HepG2 (cell line): ENCODE measurements around the gene SELENOV. TPM values are rescaled to one million over a fixed set of nuclear protein-coding genes. Genes with fewer than 3 reads are reported as not detected.

Experiments
- CAMTA2 ChIP-seq: sonication (generic); formaldehyde crosslinking; IDR thresholded peaks from 2 replicates; pipeline ENCODE4 v1.4.0; 2020; ENCODE audit warnings: mild to moderate bottlenecking, missing genetic modification reagents, borderline replicate concordance
- FLYWCH1 ChIP-seq: sonication (generic); formaldehyde crosslinking; IDR thresholded peaks from 2 replicates; pipeline ENCODE4 v1.8.1; 2023; ENCODE audit warnings: mild to moderate bottlenecking, missing genetic modification reagents
- FOSL2 ChIP-seq: sonication (generic); formaldehyde crosslinking; IDR thresholded peaks from 2 replicates; pipeline ENCODE4 v1.4.0; 2020; ENCODE audit warnings: missing genetic modification reagents
- ISL2 ChIP-seq: sonication (generic); formaldehyde crosslinking; IDR thresholded peaks from 2 replicates; pipeline ENCODE4 v1.5.0; 2020; ENCODE audit warnings: missing genetic modification reagents
- KLF12 ChIP-seq: sonication (generic); formaldehyde crosslinking; IDR thresholded peaks from 2 replicates; pipeline ENCODE4 v1.4.0; 2020; ENCODE audit warnings: missing genetic modification reagents, borderline replicate concordance
- NR3C1 ChIP-seq: sonication (generic); formaldehyde crosslinking; IDR thresholded peaks from 2 replicates; pipeline ENCODE4 v1.4.0; 2020; ENCODE audit warnings: missing genetic modification reagents
- SP140L ChIP-seq: sonication (generic); formaldehyde crosslinking; IDR thresholded peaks from 2 replicates; pipeline ENCODE4 v1.4.0; 2020; ENCODE audit warnings: missing genetic modification reagents, borderline replicate concordance
- U2AF2 ChIP-seq: fragments of 200-400 bp; formaldehyde crosslinking; IDR thresholded peaks from 2 replicates; pipeline ENCODE4 v1.6.1; 2017; ENCODE audit warnings: low read depth, mild to moderate bottlenecking, low read length
- ZFP37 ChIP-seq: sonication (generic); formaldehyde crosslinking; IDR thresholded peaks from 2 replicates; pipeline ENCODE4 v1.4.0; 2020; ENCODE audit warnings: missing genetic modification reagents, borderline replicate concordance
- ZNF33A ChIP-seq: sonication (generic); formaldehyde crosslinking; IDR thresholded peaks from 2 replicates; pipeline ENCODE4 v1.5.1; 2020; ENCODE audit warnings: missing genetic modification reagents, mild to moderate bottlenecking, moderate library complexity, borderline replicate concordance
- ZNF550 ChIP-seq: sonication (generic); formaldehyde crosslinking; IDR thresholded peaks from 2 replicates; pipeline ENCODE4 v1.4.0; 2020; ENCODE audit warnings: mild to moderate bottlenecking, missing genetic modification reagents, borderline replicate concordance
- ZNF567 ChIP-seq: sonication (generic); formaldehyde crosslinking; IDR thresholded peaks from 2 replicates; pipeline ENCODE4 v1.8.1; 2023; ENCODE audit warnings: mild to moderate bottlenecking, missing genetic modification reagents, borderline replicate concordance
- ZSCAN22 ChIP-seq: sonication (generic); formaldehyde crosslinking; IDR thresholded peaks from 2 replicates; pipeline ENCODE4 v1.4.0; 2020; ENCODE audit warnings: mild to moderate bottlenecking, missing genetic modification reagents
- polyA plus RNA-seq, 8 experiments: library from polyadenylated mRNA; depleted of rRNA in 3 of 8; stranded (reverse) in 7 of 8; unstranded in 1 of 8; fragments of >200 nt; fragmentation: Illumina TruSeq in 4 of 8; extraction: Trizol in 4 of 8; gene quantifications; 2 replicates each; pipeline versions ENCODE4 v1.2.1 to v1.2.3, GENCODE V29; 2011 to 2016; ENCODE audit warnings: low read depth in 4 of 8, missing spikeins in 1 of 8, mixed read lengths in 1 of 8; ENCODE audit not compliant: insufficient read depth in 1 of 8
- total RNA-seq, 5 experiments: library from RNA; depleted of rRNA; stranded (reverse); fragments of >200 nt; fragmentation: Illumina TruSeq; extraction: Trizol; gene quantifications; 2 replicates each; pipeline ENCODE4 v1.2.3, GENCODE V29; 2016; ENCODE audit warnings: low read depth in 1 of 5
- TF ChIP-seq, protein P1 (sequence below): sonication (generic); formaldehyde crosslinking; IDR thresholded peaks from 2 replicates; pipeline ENCODE4 v1.4.0; 2020; ENCODE audit warnings: mild to moderate bottlenecking, missing genetic modification reagents
- TF ChIP-seq, protein P2 (sequence below): IDR thresholded peaks from 2 replicates; pipeline ENCODE4 v1.6.1; 2012; ENCODE audit warnings: low read depth, low read length, improper control_type of control experiment
- TF ChIP-seq, protein P3 (sequence below): IDR thresholded peaks from 2 replicates; pipeline ENCODE4 v1.6.1; 2016; ENCODE audit warnings: mild to moderate bottlenecking, missing biosample characterization, missing genetic modification reagents
- TF ChIP-seq, protein P4 (sequence below): sonication (generic); IDR thresholded peaks from 2 replicates; pipeline ENCODE4 v1.6.1; 2016; ENCODE audit warnings: low read depth, borderline replicate concordance
- TF ChIP-seq, protein P5 (sequence below): sonication (generic); formaldehyde crosslinking; IDR thresholded peaks from 2 replicates; pipeline ENCODE4 v1.4.0; 2020; ENCODE audit warnings: mild to moderate bottlenecking, missing genetic modification reagents
- TF ChIP-seq, protein P6 (sequence below): sonication (generic); formaldehyde crosslinking; IDR thresholded peaks from 2 replicates; pipeline ENCODE4 v1.4.0; 2020; ENCODE audit warnings: mild to moderate bottlenecking, missing genetic modification reagents
- TF ChIP-seq, protein P7 (sequence below), 2 experiments: fragments of 450-650 bp in 1 of 2; sonication (generic) in 1 of 2; formaldehyde crosslinking; IDR thresholded peaks; 2 replicates each; pipeline versions ENCODE4 v1.5.0 to v1.8.0; 2020 to 2022; ENCODE audit warnings: mild to moderate bottlenecking in 1 of 2, missing genetic modification reagents in 1 of 2
- TF ChIP-seq, protein P8 (sequence below): IDR thresholded peaks from 2 replicates; pipeline ENCODE4 v1.6.1; 2018; ENCODE audit warnings: missing genetic modification reagents, mild to moderate bottlenecking, missing compliant biosample characterization

SELENOV gene
- total and polyA plus RNA-seq, 2 of the 13 experiments (the other 11 are each of a cell fraction or from before 2014, with no cell fraction given), result not detected

DNA sequence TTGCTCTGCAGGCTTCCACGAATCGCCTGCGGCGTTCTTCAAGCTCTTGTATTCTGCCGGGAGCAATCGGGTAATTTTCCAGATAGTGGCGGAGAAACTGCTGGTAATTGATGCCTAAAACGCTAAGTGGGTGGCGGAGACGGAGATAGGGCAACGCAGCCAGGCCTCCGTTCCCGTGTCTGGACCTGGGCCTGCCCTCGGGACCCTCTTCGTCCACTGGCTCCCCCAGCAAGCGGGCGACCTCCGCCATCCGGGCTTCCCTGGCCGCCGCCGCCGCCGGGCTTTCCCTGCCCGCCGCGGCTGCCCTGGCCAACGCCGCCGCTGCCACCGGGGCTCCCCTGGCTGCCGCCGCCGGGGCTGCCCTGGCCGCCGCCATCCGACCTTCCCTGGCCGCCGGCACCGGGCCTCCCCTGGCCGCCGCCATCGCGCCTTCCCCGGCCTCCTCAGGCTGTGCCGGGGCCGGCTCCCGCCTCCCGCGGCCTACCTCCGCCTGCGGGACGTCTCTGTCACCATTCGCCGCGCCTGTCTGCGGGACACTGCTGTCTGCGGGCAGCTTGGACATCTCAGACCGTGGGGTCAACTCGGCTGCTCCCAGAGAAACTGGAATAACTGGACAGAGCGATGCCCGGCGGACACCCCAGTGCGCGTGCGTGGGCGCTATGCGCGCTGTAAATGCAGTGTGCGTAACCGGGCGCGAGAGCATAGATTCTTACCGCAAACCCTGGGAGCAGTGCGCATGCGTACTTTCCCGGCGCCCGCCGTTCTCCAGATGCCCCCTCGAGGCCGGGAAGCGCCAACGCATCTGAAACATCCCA, 24.8 kb downstream of the SELENOV start, which contains the start of gene EID2 (continued):
- TF ChIP-seq U2AF2 (no peak), ZFP37 (CRISPR knock-in tag) (peak; percentile 61; the same call in 1 of the 2 replicates), CAMTA2 (CRISPR knock-in tag) (0 out of 2 replicates have a peak, but pooled peaks have one; percentile 52), ZNF33A (CRISPR knock-in tag) (no peak), NR3C1 (CRISPR knock-in tag) (no peak), KLF12 (peak; percentile 66; the same call in 1 of the 2 replicates), SP140L (CRISPR knock-in tag) (no peak), ZNF567 (no peak), FLYWCH1 (CRISPR knock-in tag) (no peak), FOSL2 (CRISPR knock-in tag) (no peak), ISL2 (CRISPR knock-in tag) (no peak), ZSCAN22 (peak; percentile 97), ZNF550 (no peak)
- TF ChIP-seq, protein P1, sequence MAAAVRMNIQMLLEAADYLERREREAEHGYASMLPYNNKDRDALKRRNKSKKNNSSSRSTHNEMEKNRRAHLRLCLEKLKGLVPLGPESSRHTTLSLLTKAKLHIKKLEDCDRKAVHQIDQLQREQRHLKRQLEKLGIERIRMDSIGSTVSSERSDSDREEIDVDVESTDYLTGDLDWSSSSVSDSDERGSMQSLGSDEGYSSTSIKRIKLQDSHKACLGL (CRISPR knock-in tag), result peak; percentile 60; the same call in 1 of the 2 replicates
- TF ChIP-seq, protein P2, sequence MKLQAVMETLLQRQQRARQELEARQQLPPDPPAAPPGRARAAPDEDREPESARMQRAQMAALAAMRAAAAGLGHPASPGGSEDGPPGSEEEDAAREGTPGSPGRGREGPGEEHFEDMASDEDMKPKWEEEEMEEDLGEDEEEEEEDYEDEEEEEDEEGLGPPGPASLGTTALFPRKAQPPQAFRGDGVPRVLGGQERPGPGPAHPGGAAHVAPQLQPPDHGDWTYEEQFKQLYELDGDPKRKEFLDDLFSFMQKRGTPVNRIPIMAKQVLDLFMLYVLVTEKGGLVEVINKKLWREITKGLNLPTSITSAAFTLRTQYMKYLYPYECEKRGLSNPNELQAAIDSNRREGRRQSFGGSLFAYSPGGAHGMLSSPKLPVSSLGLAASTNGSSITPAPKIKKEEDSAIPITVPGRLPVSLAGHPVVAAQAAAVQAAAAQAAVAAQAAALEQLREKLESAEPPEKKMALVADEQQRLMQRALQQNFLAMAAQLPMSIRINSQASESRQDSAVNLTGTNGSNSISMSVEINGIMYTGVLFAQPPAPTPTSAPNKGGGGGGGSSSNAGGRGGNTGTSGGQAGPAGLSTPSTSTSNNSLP, result no peak
- TF ChIP-seq, protein P3, sequence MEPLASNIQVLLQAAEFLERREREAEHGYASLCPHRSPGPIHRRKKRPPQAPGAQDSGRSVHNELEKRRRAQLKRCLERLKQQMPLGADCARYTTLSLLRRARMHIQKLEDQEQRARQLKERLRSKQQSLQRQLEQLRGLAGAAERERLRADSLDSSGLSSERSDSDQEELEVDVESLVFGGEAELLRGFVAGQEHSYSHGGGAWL, result 0 out of 2 replicates have a peak, but pooled peaks have one; percentile 28
- TF ChIP-seq, protein P4, sequence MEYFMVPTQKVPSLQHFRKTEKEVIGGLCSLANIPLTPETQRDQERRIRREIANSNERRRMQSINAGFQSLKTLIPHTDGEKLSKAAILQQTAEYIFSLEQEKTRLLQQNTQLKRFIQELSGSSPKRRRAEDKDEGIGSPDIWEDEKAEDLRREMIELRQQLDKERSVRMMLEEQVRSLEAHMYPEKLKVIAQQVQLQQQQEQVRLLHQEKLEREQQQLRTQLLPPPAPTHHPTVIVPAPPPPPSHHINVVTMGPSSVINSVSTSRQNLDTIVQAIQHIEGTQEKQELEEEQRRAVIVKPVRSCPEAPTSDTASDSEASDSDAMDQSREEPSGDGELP, result no peak
- TF ChIP-seq, protein P5, sequence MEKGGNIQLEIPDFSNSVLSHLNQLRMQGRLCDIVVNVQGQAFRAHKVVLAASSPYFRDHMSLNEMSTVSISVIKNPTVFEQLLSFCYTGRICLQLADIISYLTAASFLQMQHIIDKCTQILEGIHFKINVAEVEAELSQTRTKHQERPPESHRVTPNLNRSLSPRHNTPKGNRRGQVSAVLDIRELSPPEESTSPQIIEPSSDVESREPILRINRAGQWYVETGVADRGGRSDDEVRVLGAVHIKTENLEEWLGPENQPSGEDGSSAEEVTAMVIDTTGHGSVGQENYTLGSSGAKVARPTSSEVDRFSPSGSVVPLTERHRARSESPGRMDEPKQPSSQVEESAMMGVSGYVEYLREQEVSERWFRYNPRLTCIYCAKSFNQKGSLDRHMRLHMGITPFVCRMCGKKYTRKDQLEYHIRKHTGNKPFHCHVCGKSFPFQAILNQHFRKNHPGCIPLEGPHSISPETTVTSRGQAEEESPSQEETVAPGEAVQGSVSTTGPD (CRISPR knock-in tag), result no peak
- TF ChIP-seq, protein P6, sequence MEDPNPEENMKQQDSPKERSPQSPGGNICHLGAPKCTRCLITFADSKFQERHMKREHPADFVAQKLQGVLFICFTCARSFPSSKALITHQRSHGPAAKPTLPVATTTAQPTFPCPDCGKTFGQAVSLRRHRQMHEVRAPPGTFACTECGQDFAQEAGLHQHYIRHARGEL (CRISPR knock-in tag), result no peak
- TF ChIP-seq, protein P7, sequence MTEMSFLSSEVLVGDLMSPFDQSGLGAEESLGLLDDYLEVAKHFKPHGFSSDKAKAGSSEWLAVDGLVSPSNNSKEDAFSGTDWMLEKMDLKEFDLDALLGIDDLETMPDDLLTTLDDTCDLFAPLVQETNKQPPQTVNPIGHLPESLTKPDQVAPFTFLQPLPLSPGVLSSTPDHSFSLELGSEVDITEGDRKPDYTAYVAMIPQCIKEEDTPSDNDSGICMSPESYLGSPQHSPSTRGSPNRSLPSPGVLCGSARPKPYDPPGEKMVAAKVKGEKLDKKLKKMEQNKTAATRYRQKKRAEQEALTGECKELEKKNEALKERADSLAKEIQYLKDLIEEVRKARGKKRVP (CRISPR knock-in tag; IDR thresholded peaks at IDR 0.05), result no peak
- TF ChIP-seq, protein P8, sequence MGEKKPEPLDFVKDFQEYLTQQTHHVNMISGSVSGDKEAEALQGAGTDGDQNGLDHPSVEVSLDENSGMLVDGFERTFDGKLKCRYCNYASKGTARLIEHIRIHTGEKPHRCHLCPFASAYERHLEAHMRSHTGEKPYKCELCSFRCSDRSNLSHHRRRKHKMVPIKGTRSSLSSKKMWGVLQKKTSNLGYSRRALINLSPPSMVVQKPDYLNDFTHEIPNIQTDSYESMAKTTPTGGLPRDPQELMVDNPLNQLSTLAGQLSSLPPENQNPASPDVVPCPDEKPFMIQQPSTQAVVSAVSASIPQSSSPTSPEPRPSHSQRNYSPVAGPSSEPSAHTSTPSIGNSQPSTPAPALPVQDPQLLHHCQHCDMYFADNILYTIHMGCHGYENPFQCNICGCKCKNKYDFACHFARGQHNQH, result 0 out of 2 replicates have a peak, but pooled peaks have one; percentile 16
